Mucosa of rectum (tissue), 2 donors: ENCODE measurements around the gene APBA3.
"Not testable (repeated sequence)": the region's sequence is repeated elsewhere in the genome, so short reads cannot be mapped to it uniquely, and the experiment has no call there.

Experiments
- H3K27ac ChIP-seq, 2 donors: one replicate each; pipeline ENCODE4 v1.7.0; 2013; ENCODE audit warnings: inconsistent platforms in 2 of 2, low read depth in 2 of 2, low read length in 2 of 2
- H3K27me3 ChIP-seq, 2 donors: one replicate each; pipeline ENCODE4 v1.7.0; 2013; ENCODE audit warnings: low read length in 2 of 2; ENCODE audit not compliant: control insufficient read depth in 2 of 2, insufficient read depth in 2 of 2
- H3K36me3 ChIP-seq, 2 donors: one replicate each; pipeline ENCODE4 v1.7.0; 2013; ENCODE audit warnings: low read length in 2 of 2; ENCODE audit not compliant: control insufficient read depth in 2 of 2, insufficient read depth in 2 of 2
- H3K4me1 ChIP-seq, 2 donors: one replicate each; pipeline ENCODE4 v1.7.0; 2013; ENCODE audit warnings: low read length in 2 of 2, mild to moderate bottlenecking in 1 of 2; ENCODE audit not compliant: control insufficient read depth in 2 of 2, insufficient read depth in 2 of 2
- H3K4me3 ChIP-seq, 2 donors: one replicate each; pipeline ENCODE4 v1.7.0; 2013; ENCODE audit warnings: low read length in 2 of 2
- H3K9ac ChIP-seq, 2 donors: one replicate each; pipeline ENCODE4 v1.7.0; 2013; ENCODE audit warnings: low read length in 2 of 2, low read depth in 1 of 2, mild to moderate bottlenecking in 1 of 2
- H3K9me3 ChIP-seq, 2 donors: one replicate each; pipeline ENCODE4 v1.7.0; 2013; ENCODE audit warnings: low read length in 2 of 2; ENCODE audit not compliant: control insufficient read depth in 2 of 2
- donor health status: healthy.
- donor health status: Normal muscosa, but diverticular disease.

APBA3 gene

GRCh38 chr19:3771000-3771905, 9.8 kb upstream of the APBA3 start:
- no peaks in the 10 kb centered on the region for H3K4me1 ChIP-seq
- H3K27me3 ChIP-seq: no peaks in the 10 kb centered on the region
- peaks cover 14 to 20% of the 10 kb centered on the region in 2 donors for H3K36me3 ChIP-seq
- H3K4me3 ChIP-seq: no peak overlapping the region
- H3K27ac ChIP-seq: no peak overlapping the region
- H3K9ac ChIP-seq: no peak overlapping the region
- no peaks in the 10 kb centered on the region for H3K9me3 ChIP-seq

GRCh38 chr19:3770136-3770999, 8.9 kb upstream of the APBA3 start:
- Histone ChIP-seq H3K27ac (no peak overlapping the region), H3K4me1 (no peaks in the 10 kb centered on the region), H3K9ac (no peak overlapping the region), H3K36me3 (peaks cover 14 to 21% of the 10 kb centered on the region in 2 donors), H3K9me3 (no peaks in the 10 kb centered on the region), H3K4me3 (no peak overlapping the region), H3K27me3 (no peaks in the 10 kb centered on the region)

GRCh38 chr19:3769494-3769893, 8.0 kb upstream of the APBA3 start:
- Histone ChIP-seq H3K36me3 (peaks cover 18 to 25% of the 10 kb centered on the region in 2 donors), H3K4me3 (no peak overlapping the region)

GRCh38 chr19:3768748-3769099, 7.2 kb upstream of the APBA3 start:
- Histone ChIP-seq H3K9ac (no peak overlapping the region), H3K4me1 (no peaks in the 10 kb centered on the region), H3K36me3 (peaks cover 18 to 25% of the 10 kb centered on the region in 2 donors), H3K27ac (no peak overlapping the region), H3K9me3 (no peaks in the 10 kb centered on the region), H3K4me3 (no peak overlapping the region), H3K27me3 (no peaks in the 10 kb centered on the region)

More at GRCh38 chr19:3769494-3769893, 8.0 kb upstream of the APBA3 start:
- Histone ChIP-seq H3K27ac (no peak overlapping the region), H3K4me1 (no peaks in the 10 kb centered on the region), H3K9ac (no peak overlapping the region), H3K27me3 (no peaks in the 10 kb centered on the region), H3K9me3 (no peaks in the 10 kb centered on the region)

GRCh38 chr19:3768015-3768747, 6.7 kb upstream of the APBA3 start:
- Histone ChIP-seq H3K4me1 (peaks cover 3% of the 10 kb centered on the region in 2 donors), H3K4me3 (no peak overlapping the region), H3K27ac (no peak overlapping the region), H3K36me3 (peaks cover 18 to 25% of the 10 kb centered on the region in 2 donors), H3K9me3 (no peaks in the 10 kb centered on the region), H3K9ac (no peak overlapping the region), H3K27me3 (no peaks in the 10 kb centered on the region)

GRCh38 chr19:3767050-3767449, 5.6 kb upstream of the APBA3 start:
- H3K27ac ChIP-seq: no peak overlapping the region
- H3K36me3 ChIP-seq: peaks cover 18 to 25% of the 10 kb centered on the region in 2 donors
- peaks cover 6 to 7% of the 10 kb centered on the region in 2 donors for H3K4me1 ChIP-seq
- H3K9me3 ChIP-seq: no peaks in the 10 kb centered on the region
- no peaks in the 10 kb centered on the region for H3K27me3 ChIP-seq
- no peak overlapping the region for H3K9ac ChIP-seq
- H3K4me3 ChIP-seq: no peak overlapping the region

GRCh38 chr19:3766520-3766919, 5.0 kb upstream of the APBA3 start:
- Histone ChIP-seq H3K36me3 (peaks cover 18 to 25% of the 10 kb centered on the region in 2 donors), H3K4me3 (no peak overlapping the region), H3K4me1 (peaks cover 10 to 12% of the 10 kb centered on the region in 2 donors), H3K9ac (no peak overlapping the region), H3K27ac (no peak overlapping the region), H3K9me3 (no peaks in the 10 kb centered on the region), H3K27me3 (no peaks in the 10 kb centered on the region)

- peaks cover 18 to 25% of the 10 kb centered on the region in 2 donors for H3K36me3 ChIP-seq
- peaks cover 13 to 15% of the 10 kb centered on the region in 2 donors for H3K4me1 ChIP-seq
- H3K4me3 ChIP-seq, H3K9me3 ChIP-seq, H3K27me3 ChIP-seq, H3K27ac ChIP-seq, H3K9ac ChIP-seq: not testable (repeated sequence)
Measured at GRCh38 chr19:3765757-3766156, 4.3 kb upstream of the APBA3 start.

GRCh38 chr19:3765121-3765520, 3.6 kb upstream of the APBA3 start:
- H3K4me3 ChIP-seq: no peak overlapping the region
- no peaks in the 10 kb centered on the region for H3K9me3 ChIP-seq
- H3K27ac ChIP-seq: no peak overlapping the region
- peaks cover 18 to 25% of the 10 kb centered on the region in 2 donors for H3K36me3 ChIP-seq
- no peak overlapping the region for H3K9ac ChIP-seq
- no peaks in the 10 kb centered on the region for H3K27me3 ChIP-seq
- H3K4me1 ChIP-seq: peaks cover 15 to 17% of the 10 kb centered on the region in 2 donors
